GOT3 (cell line): ENCODE data around the gene GLRX.
A peak's percentile ranks its signal among the peaks of the same experiment; 100 is the strongest.
"Not testable (repeated sequence)": the region's sequence is repeated elsewhere in the genome, so short reads cannot be mapped to it uniquely, and the experiment has no call there.

Experiments used
- DNase-seq: peaks from one replicate; lab custom pipeline; 2025; ENCODE audit warnings: mixed read lengths; lab: John Stamatoyannopoulos, UW

Gene GLRX

GRCh38 chr5:95826949-95827891 lies 4.7 kb upstream of the GLRX start:
- DNase-seq = no peak

- no peak for DNase-seq
Measured at GRCh38 chr5:95825495-95825894, 3.0 kb upstream of the GLRX start.

GRCh38 chr5:95824747-95825146 lies 2.2 kb upstream of the GLRX start:
- no peak for DNase-seq

- DNase-seq = peak; percentile 69
Measured at GRCh38 chr5:95823738-95824609, 1.4 kb upstream of the GLRX start.

- DNase-seq = no peak
Measured at GRCh38 chr5:95823218-95823737, 752 bp upstream of the GLRX start.

GRCh38 chr5:95822043-95822541 lies 434 bp downstream of the GLRX start:
- no peak for DNase-seq

- no peak for DNase-seq
Measured at GRCh38 chr5:95821110-95822021, 1.2 kb downstream of the GLRX start.

GRCh38 chr5:95818181-95819147 lies 4.1 kb downstream of the GLRX start:
- DNase-seq = no peak

GRCh38 chr5:95817430-95817829 lies 5.1 kb downstream of the GLRX start:
- DNase-seq = no peak

- DNase-seq = no peak
Measured at GRCh38 chr5:95816776-95817175, 5.8 kb downstream of the GLRX start.

GRCh38 chr5:95816341-95816740 lies 6.2 kb downstream of the GLRX start:
- DNase-seq = no peak

GRCh38 chr5:95815155-95815729 lies 7.3 kb downstream of the GLRX start:
- DNase-seq = no peak

- not testable (repeated sequence) for DNase-seq
Measured at GRCh38 chr5:95813035-95813434, 9.5 kb downstream of the GLRX start.

- DNase-seq = no peak
Measured at GRCh38 chr5:95812074-95812471, 10.5 kb downstream of the GLRX start.

GRCh38 chr5:95811461-95812073 lies 11.0 kb downstream of the GLRX start:
- not testable (repeated sequence) for DNase-seq

- not testable (repeated sequence) for DNase-seq
Measured at GRCh38 chr5:95811126-95811423, 11.5 kb downstream of the GLRX start.

- no peak for DNase-seq
Measured at GRCh38 chr5:95810305-95811125, 12.0 kb downstream of the GLRX start.

GRCh38 chr5:95809414-95809960 lies 13.0 kb downstream of the GLRX start:
- no peak for DNase-seq
